Measurements from ENCODE around the gene KCTD13.
A peak's percentile ranks its signal among the peaks of the same experiment; 100 is the strongest.

The KCTD13 gene

DNA sequence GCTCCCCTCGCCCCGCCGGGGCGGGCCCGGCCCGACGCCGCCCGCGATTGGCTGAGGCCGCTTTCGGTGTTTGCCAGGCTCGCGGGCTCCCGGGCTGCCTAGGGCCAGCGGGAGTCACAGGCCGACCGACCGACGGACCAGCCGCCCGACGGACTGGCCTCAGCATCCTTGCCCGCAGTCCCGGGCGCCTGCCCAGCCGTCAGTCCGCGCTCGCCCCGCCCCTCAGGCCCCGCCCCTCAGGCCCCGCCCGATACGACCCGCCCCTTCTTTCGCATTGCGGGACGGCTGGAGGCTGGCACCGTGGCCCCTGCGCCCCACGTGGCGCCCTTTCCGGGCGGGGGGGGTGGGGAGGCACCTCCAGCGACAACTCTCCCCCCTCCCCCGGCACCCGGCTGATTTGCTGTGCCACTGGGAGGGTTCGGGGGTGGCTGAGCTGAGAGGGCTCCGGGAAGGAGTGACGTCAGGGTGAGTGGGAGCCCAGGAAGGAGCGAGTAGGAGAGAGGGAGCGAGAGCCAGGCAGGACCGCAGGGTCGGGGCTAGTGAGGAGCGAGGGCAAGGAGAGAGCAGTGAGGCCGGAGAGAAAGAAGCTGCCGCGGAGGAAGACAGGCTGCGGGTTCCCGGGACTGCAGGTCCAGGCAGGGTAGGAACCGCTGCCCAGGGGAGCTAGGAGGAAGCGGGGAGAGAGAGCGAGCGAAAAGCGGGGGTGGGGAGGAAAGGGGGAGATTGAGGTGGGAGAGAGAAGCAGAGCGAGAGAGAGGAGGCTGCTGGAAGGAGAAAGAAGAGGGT lies 25.7 kb downstream of the KCTD13 start, which contains the start of gene ASPHD1:
TSS of gene ASPHD1 (plus strand) at position 387 of the 786 bp plus-strand sequence. CDS start 484 bp downstream, outside the sequence.
- ChIA-PET CTCF (interaction anchor here (0.7 to 2.1 kb wide), 6 partner anchors 16 to 122 kb away, joined by 3 to 10 read pairs (median 3); partner anchors contain the start of genes MVP and PAGR1), POLR2A (interaction anchor here (0.5 to 2.2 kb wide), 18 partner anchors 9 to 106 kb away, joined by 3 to 13 read pairs (median 4); partner anchors contain the start of genes CDIPT, HIRIP3, MVP and TAOK2)
- no peak within 1 kb of the TSS for H3K27ac ChIP-seq (ENCODE audit: extremely low read depth, low read depth, low read length)
- peaks cover 2% of the 10 kb centered on the region; the same call in 1 of the 2 replicates for H3K4me1 ChIP-seq (ENCODE audit: control insufficient read depth, insufficient read depth, low read length)
- H3K4me3 ChIP-seq (ENCODE audit: low read depth, low read length): peak within 1 kb of the TSS; percentile 51
- H3K9me3 ChIP-seq (ENCODE audit: control insufficient read depth, insufficient read depth, low read depth, low read length): no peaks in the 10 kb centered on the region
- H3K36me3 ChIP-seq (ENCODE audit: control insufficient read depth in 2 of 2, insufficient read depth in 1 of 2, low read length in 2 of 2): no peaks in the 10 kb centered on the region
- TF ChIP-seq ZNF248 (tag by site-specific recombination; IDR thresholded peaks at IDR 0.05): no peak
- TF ChIP-seq ZBTB7A (tag by site-specific recombination; IDR thresholded peaks at IDR 0.05; ENCODE audit: low read depth): peak; percentile 75; the same call in 1 of the 2 replicates
- TF ChIP-seq, protein P1, sequence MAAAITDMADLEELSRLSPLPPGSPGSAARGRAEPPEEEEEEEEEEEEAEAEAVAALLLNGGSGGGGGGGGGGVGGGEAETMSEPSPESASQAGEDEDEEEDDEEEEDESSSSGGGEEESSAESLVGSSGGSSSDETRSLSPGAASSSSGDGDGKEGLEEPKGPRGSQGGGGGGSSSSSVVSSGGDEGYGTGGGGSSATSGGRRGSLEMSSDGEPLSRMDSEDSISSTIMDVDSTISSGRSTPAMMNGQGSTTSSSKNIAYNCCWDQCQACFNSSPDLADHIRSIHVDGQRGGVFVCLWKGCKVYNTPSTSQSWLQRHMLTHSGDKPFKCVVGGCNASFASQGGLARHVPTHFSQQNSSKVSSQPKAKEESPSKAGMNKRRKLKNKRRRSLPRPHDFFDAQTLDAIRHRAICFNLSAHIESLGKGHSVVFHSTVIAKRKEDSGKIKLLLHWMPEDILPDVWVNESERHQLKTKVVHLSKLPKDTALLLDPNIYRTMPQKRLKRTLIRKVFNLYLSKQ (tag by site-specific recombination; IDR thresholded peaks at IDR 0.05; ENCODE audit: borderline replicate concordance): no peak
- TF ChIP-seq BCL11A (tag by site-specific recombination; IDR thresholded peaks at IDR 0.05; ENCODE audit: low read depth): no peak
- TF ChIP-seq HOXC10 (CRISPR knock-in tag; IDR thresholded peaks at IDR 0.05): 0 out of 2 replicates have a peak, but pooled peaks have one; percentile 28
- TF ChIP-seq KLF8 (tag by site-specific recombination; IDR thresholded peaks at IDR 0.05): peak; percentile 77; the same call in 1 of the 2 replicates
- TF ChIP-seq ZNF175 (tag by site-specific recombination; IDR thresholded peaks at IDR 0.05): no peak
- TF ChIP-seq, protein P2, sequence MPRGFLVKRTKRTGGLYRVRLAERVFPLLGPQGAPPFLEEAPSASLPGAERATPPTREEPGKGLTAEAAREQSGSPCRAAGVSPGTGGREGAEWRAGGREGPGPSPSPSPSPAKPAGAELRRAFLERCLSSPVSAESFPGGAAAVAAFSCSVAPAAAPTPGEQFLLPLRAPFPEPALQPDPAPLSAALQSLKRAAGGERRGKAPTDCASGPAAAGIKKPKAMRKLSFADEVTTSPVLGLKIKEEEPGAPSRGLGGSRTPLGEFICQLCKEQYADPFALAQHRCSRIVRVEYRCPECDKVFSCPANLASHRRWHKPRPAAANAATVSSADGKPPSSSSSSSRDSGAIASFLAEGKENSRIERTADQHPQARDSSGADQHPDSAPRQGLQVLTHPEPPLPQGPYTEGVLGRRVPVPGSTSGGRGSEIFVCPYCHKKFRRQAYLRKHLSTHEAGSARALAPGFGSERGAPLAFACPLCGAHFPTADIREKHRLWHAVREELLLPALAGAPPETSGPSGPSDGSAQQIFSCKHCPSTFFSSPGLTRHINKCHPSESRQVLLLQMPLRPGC (tag by site-specific recombination; IDR thresholded peaks at IDR 0.05): 0 out of 2 replicates have a peak, but pooled peaks have one; percentile 39
- TF ChIP-seq KLF16 (tag by site-specific recombination; IDR thresholded peaks at IDR 0.05): peak; percentile 82
- no peak for TF ChIP-seq MEIS1 (CRISPR knock-in tag; IDR thresholded peaks at IDR 0.05; ENCODE audit: borderline replicate concordance)
- peak; percentile 98 for TF ChIP-seq ZNF366 (tag by site-specific recombination; conservative IDR thresholded peaks at IDR 0.05)
- no peak for TF ChIP-seq SALL2 (tag by site-specific recombination; IDR thresholded peaks at IDR 0.05; ENCODE audit: borderline replicate concordance)
- TF ChIP-seq, protein P3, sequence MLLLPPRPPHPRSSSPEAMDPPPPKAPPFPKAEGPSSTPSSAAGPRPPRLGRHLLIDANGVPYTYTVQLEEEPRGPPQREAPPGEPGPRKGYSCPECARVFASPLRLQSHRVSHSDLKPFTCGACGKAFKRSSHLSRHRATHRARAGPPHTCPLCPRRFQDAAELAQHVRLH (tag by site-specific recombination; IDR thresholded peaks at IDR 0.05): no peak
- TF ChIP-seq BCL11B (tag by site-specific recombination; IDR thresholded peaks at IDR 0.05; ENCODE audit: low read depth): no peak
- peak; percentile 86 for TF ChIP-seq ZNF2 (tag by site-specific recombination; IDR thresholded peaks at IDR 0.05)
- TF ChIP-seq, protein P4, sequence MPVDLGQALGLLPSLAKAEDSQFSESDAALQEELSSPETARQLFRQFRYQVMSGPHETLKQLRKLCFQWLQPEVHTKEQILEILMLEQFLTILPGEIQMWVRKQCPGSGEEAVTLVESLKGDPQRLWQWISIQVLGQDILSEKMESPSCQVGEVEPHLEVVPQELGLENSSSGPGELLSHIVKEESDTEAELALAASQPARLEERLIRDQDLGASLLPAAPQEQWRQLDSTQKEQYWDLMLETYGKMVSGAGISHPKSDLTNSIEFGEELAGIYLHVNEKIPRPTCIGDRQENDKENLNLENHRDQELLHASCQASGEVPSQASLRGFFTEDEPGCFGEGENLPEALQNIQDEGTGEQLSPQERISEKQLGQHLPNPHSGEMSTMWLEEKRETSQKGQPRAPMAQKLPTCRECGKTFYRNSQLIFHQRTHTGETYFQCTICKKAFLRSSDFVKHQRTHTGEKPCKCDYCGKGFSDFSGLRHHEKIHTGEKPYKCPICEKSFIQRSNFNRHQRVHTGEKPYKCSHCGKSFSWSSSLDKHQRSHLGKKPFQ (tag by site-specific recombination; IDR thresholded peaks at IDR 0.05): no peak
- peak; percentile 57; the same call in 1 of the 2 replicates for TF ChIP-seq ZEB2 (tag by site-specific recombination; IDR thresholded peaks at IDR 0.05)
- TF ChIP-seq ZNF146 (tag by site-specific recombination; IDR thresholded peaks at IDR 0.05): peak; percentile 18
- TF ChIP-seq ZNF660 (tag by site-specific recombination; IDR thresholded peaks at IDR 0.05): 0 out of 2 replicates have a peak, but pooled peaks have one; percentile 31
- TF ChIP-seq ZNF155 (tag by site-specific recombination; IDR thresholded peaks at IDR 0.05): no peak
- TF ChIP-seq ZNF16 (tag by site-specific recombination; IDR thresholded peaks at IDR 0.05; ENCODE audit: low read depth): peak; percentile 93
- TF ChIP-seq ZNF600 (tag by site-specific recombination; IDR thresholded peaks at IDR 0.05): peak; percentile 99
- TF ChIP-seq, protein P5, sequence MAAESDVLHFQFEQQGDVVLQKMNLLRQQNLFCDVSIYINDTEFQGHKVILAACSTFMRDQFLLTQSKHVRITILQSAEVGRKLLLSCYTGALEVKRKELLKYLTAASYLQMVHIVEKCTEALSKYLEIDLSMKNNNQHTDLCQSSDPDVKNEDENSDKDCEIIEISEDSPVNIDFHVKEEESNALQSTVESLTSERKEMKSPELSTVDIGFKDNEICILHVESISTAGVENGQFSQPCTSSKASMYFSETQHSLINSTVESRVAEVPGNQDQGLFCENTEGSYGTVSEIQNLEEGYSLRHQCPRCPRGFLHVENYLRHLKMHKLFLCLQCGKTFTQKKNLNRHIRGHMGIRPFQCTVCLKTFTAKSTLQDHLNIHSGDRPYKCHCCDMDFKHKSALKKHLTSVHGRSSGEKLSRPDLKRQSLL (tag by site-specific recombination; IDR thresholded peaks at IDR 0.05): peak; percentile 78; the same call in 1 of the 2 replicates
- peak; percentile 94 for TF ChIP-seq KLF10 (tag by site-specific recombination; IDR thresholded peaks at IDR 0.05)
- peak; percentile 84 for TF ChIP-seq KLF9 (tag by site-specific recombination; IDR thresholded peaks at IDR 0.05; ENCODE audit: low read depth)
- 0 out of 2 replicates have a peak, but pooled peaks have one; percentile 37 for TF ChIP-seq ZBTB48 (tag by site-specific recombination; IDR thresholded peaks at IDR 0.05)
- peak; percentile 85 for TF ChIP-seq ZIC2 (tag by site-specific recombination; IDR thresholded peaks at IDR 0.05)
- TF ChIP-seq, protein P6, sequence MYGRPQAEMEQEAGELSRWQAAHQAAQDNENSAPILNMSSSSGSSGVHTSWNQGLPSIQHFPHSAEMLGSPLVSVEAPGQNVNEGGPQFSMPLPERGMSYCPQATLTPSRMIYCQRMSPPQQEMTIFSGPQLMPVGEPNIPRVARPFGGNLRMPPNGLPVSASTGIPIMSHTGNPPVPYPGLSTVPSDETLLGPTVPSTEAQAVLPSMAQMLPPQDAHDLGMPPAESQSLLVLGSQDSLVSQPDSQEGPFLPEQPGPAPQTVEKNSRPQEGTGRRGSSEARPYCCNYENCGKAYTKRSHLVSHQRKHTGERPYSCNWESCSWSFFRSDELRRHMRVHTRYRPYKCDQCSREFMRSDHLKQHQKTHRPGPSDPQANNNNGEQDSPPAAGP (tag by site-specific recombination; IDR thresholded peaks at IDR 0.05): peak; percentile 93
- peak; percentile 18; the same call in 1 of the 2 replicates for TF ChIP-seq KLF1 (tag by site-specific recombination; IDR thresholded peaks at IDR 0.05)
